Germinal center (tissue), 1 donor: ENCODE measurements around the gene RAPH1.

Experiments used
- DNase-seq: peaks from one replicate; pipeline ENCODE4 v3.0.0; 2012; ENCODE audit warnings: mixed read lengths, low spot score

Gene RAPH1

DNA sequence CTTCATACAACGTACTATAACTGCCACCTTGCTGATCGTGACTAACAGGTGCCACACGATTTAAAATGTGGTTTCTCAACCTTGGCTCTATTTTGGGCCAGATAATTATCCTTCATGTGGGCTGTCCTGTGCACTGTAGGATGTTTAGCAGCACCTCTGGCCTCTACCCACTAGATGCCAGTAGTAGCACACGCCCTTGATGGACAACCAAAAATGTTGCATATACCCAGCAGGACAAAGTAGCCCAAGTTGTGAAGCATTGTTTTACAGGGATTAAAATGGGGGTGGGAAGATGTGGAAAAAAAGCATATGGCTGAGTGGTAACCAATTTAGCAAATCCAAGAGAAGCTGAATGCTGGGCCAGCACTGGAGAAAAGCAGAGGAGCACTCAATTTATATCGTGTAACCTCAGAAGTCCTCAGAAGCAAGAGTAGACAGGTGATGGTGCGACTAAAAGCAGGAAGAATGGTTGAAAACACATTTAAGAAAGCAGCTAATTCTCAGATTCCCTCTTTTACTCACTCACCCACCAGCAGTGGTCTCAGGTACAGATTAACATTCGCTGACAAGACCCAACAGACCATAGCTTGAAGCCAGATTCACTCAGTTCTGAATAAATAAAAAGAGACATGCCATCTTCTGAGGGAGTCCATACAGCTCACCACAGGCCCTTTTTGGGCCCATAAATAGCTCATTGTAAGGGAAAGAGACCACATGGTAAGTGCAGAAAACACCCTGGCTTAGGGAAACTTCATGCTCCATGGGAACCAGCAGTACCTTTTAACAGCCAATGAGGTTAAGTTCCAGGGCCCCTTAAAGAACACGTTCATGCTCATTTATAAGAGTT, 50.6 kb downstream of the RAPH1 start:
- peak; percentile 19 for DNase-seq

DNA sequence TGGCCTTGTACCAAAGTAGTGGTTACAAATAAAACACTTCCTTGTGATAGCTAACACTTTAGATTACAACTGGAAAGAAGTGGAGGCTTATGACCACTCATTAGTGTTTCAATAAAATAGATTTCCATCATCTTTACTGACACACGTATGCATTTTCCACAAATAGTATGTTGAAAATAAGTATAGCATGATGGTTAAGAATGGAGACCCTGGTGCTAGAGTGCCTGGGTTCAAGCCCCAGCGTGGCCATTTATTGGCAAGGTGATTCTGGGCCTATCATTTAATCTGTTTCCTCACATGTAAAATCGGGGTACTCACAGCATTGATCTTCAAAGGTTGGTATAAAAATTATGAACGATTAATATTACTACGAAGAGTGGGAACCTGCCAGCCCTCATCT, 54.5 kb downstream of the RAPH1 start:
- no peak for DNase-seq

DNA sequence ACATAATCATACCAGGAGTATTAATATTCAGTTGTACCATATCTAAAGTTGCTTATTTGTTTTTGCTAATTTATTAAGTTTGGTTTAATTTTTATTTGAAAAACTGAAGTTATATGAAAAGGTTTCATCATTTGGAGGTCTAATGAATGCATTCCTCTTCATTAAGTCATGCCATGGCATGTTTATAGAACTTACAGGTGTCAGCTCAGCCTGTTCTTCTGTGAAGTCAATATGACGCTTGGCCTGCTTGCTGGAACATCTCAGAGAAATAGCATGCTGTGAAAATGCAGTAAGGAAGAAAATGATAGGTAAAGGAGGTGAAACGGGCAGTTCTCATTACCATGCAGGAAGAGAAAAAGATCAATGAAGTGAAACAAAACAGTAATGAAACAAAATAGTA, 58.2 kb downstream of the RAPH1 start:
- no peak for DNase-seq

DNA sequence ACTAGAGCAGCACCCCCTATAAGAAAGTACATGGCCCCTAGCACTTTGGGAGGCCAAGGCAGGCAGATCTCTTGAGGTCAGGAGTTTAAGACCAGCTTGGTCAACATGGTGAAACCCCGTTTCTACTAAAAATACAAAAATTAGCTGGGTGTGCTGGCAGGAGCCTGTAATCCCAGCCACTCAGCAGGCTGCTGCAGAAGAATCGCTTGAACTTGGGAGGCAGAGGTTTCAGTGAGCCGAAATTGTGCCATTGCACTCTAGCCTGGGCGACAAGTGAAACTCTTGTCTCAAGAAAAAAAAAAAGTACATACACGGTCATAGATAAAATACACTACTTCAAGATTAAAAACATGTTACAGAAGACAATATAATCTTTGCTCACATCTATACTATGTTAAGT, 63.8 kb downstream of the RAPH1 start:
- DNase-seq, result no peak

DNA sequence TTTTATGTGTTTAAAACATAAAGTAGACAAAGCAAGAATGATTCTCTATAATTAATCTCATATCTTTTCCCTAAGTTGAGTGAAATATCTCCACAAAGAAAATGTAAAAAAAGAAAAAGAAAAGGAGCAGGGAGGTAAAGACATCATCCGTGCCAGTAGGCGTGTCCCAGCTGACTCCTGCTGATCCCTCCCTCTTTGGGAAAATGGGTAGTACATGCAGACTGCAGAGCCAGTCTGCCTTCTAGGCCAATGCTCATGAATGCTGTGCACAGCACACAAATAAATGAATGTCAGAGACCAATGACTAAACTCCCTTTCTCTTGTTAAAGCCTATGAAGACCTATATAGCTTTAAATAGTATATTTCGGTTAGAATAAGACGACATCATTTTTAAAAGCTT, 64.7 kb downstream of the RAPH1 start:
- DNase-seq, result no peak

DNA sequence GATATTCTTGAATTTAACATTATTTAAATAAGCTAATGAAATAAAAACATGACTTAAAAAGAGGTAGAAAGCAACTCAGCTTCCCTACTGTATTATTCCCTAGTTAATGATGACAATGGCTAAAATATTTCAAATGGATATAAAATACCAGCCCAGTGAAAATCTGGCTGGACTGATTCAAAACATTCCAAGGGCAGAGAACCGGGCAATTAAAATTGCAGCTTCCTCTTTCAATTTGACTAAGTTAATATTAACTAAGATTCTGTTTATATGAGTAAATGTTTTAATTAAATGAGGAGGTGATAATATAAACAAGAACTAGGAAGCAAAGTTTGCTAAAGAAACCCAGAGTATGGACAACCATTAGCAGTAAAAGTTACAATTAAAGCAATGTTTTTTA, 65.6 kb downstream of the RAPH1 start:
- no peak for DNase-seq

DNA sequence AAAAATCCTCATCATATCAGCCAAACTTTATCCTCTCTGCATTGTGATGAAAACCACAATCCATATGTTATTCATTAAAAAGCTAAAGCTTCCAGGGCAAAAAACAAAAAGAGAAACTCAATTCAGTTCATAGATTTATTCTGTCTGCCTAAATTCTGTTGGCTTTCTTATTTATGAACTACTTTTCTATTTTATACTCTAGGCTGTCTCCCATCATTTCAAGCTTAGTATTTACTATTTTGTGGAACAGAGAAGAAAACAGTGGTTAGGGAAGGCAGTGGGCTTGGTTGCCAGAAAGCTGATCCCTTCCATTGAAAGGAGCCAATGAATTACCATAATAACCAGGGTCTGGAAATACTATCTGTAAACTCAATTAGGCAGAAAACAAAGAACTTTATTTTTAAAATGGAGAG, 71.8 kb downstream of the RAPH1 start:
- DNase-seq, result no peak

DNA sequence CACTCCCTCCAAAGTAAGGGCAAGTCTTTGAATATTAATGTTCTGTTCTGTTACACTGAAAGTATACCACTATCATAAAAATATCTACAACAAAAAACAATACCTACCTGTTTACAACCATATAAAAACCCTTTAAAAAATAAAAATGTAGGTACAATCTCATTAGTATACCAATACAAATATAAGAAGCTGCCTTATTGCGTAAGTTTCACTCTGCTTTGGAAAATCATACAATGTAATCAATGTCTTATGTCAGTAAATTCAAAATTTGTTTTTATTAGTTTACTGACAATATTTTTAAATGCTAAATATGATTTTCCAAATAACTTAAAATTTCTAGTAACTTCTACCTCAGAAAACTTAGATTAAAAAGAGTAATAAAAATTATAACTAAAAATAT, 72.8 kb downstream of the RAPH1 start:
- no peak for DNase-seq

DNA sequence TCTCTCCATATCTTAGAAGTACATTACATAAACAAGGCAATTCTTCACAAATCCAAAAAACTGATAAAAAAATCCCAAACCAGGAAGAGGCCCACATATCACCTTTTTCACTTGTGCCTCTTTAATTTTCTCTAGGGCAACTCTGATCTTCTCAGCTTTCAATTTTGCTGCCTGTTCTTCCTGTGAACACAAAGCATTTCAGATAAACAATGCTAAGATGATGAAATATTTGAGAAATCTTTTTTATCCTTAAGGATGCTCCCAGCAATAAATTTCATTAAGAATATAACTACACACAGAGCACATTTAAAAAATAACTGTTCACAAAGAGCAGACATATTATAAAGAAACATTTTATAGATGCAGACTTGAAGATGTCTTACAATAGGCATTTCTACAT, 73.4 kb downstream of the RAPH1 start:
- DNase-seq, result no peak

DNA sequence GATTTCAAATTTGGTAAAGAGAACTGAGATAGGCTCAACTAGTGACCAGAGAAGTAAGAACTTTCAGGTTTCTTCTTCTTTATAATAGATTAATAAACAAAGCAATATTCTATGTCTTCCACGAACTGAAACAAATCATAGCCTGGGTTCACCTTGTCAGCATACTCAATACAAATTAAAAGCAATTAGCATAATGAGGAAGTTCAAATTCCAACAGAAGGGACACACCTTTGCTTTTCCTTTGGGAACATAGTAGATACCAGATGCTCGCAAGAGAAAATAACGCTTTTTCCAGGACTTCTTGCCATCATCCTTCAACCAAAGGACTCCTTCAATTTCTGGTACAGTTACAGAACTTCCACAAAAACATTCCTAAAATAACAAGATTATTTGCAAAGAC, 79.9 kb downstream of the RAPH1 start:
- DNase-seq, result no peak

DNA sequence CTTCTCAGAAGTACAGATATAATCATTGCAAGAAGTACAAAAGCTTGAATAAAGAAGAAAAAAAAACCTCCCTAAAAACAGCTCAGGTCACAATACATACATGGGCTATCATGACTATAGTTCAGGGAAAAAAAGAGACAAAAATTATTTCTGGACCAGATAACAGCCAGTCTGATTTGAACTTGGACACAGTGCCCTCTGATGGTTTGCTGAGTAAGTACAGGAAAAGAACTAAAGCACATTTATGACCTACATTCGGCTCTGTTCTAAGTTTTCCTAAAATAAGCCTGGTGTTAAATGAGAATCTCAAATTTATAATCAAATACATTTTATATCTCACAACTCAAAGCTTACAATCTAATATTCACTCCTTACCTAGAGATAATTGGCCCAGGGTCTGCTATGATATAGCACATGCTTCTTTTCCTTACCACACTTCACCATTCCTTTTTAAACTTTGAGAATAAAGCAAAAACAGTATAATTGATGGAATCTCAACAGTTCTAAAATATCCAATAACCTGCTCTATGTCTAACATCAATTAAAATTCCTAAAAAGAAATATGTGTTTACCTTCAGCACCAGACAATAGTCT, 81.1 kb downstream of the RAPH1 start:
- DNase-seq, result peak; percentile 55

DNA sequence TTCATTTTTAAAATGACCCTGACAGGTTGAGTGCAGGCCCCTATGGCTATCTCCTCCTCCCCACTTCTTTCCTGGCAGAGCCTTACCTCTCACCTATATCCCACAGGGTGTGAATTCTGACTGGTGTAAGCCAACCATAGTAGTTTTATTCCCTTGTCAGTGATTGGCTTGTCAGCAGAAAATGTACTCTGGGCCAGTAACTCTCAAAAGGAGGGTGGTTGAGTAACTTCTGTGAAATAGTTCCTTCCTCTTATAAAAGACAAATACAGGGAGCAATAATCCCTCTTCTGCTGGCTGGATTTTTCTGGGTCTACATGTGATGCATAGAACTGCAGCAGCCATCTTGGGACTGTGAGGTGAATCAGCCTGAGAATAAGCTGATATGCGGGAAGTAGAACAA, 83.4 kb downstream of the RAPH1 start:
- DNase-seq, result no peak

DNA sequence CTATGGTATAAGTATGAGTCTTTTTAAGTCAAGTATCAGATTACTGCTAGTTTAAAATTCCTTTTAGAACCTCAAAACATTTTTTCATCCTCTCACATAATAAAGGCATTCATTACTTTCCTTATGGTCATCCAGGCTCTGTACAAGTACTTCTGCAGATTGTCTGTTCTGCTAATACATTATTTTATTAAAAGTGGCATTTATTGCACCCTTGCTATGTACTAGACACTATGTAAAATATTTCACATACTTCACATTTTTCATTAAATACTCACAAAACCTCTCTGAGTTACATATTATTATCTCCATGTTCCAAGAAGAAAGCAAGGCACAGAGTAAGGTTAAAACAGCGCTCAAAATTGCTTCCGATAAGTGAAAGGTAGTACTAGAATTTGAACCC, 84.1 kb downstream of the RAPH1 start:
- no peak for DNase-seq

DNA sequence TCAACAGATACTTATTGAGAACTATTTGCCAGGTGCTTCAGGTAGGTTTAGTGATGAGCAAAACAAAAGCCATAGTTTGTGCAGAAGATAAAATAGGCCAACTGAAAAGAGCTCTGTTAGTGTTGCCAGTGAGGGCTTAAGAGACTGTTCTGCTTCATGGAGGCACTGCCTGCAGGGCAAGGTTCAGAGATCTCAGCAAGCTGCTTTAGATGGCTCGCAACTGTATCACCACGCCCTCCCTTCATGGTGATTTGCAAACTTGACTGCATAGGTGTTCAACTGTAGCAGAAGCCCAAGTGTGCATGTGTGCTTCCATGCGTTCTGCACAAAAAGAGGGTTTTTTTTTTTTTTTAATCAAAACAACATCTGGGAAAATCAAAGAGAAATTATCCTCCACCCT, 84.5 kb downstream of the RAPH1 start:
- DNase-seq, result no peak

DNA sequence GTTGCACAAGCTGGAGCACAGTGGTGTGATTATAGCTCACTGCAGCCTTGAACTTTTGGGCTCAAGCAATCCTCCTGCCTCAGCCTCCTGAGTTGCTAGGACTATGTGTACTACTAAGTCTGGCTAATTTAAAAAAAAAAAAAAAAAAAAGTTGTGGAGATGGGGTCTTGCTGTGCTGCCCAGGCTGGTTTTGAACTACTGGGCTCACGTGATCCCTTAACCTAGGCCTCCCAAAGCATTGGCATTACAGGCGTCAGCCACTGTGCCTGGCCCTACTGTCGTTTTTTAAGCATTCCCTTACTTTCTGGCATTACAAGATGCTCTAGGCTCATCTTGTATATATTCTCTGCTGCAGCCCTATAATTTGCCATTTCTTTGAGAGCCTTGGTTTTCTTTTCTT, 88.3 kb downstream of the RAPH1 start:
- no peak for DNase-seq

DNA sequence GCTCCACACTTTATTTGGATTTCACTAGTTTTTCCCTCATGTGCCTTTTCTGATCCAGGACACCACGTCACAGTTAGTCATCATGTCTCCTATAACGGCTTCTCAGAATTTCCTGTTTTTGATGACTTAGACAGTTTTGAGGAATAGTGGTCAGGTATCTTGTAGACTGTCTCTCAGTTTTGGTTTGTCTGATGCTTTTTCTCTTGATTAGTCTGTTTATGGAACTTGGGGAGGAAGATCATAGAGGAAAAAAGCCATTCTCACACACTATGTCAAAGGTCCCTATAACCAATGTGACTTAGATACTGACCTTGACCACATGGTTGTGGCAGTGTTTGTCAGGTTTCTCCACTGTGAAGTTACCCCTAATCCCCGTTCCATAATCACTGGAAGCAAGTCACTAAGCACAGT, 89.0 kb downstream of the RAPH1 start:
- DNase-seq, result no peak

DNA sequence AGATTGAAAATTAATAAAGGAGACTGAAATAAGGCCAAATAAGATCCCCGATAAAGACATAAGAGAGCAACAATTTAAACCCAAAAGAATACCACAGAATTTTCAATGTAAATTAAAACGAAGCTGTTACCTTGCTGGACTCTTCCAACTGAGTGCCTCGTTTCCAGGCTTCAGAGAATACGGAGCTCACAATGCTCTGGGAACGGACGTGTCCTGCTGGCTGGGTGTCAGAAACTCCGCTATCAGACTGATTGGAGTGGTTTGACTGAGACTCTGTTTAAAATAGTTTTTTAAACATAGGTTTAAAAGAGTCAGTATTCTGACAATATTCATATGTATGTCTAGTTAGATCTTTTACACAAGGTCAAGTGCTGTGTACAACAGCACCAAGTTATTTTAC, 90.4 kb downstream of the RAPH1 start:
- DNase-seq, result no peak

DNA sequence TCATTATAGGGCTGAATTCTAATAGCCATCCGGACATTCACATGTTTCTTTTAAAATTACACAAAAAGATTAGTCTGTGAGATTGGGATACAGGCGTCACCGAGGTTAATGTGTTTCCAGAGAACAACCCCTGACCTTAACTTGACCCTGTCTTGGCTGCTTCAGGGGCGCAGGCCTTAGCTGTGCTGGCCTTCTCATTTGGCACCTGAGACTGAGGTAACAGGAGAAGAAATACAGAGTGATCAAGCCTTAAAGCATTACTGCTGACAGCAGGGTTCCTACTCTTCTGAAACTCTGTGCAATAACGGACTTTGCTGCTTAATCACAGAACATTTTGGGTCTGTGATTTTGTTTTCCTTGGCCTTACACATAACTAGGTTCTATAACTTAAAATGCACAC, 92.6 kb downstream of the RAPH1 start:
- no peak for DNase-seq

DNA sequence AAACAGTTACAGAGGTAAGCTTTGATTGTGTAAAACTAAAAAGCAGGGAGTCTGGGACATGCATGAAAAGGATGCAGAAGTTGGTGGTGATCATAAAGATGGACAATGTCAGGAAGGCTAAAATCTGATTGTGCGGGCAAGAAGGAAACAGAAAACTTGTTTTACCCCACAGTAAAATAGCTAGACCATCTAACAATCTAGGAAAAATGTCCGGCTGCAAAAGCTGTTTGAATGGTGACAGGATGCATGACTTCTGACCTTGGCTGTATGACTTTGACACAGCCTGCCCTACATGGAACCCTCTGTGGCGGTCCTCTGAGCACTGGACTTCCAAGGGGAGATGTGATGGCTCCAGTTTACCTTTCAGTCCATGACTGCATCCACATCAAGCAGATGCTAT, 93.6 kb downstream of the RAPH1 start:
- DNase-seq, result no peak

DNA sequence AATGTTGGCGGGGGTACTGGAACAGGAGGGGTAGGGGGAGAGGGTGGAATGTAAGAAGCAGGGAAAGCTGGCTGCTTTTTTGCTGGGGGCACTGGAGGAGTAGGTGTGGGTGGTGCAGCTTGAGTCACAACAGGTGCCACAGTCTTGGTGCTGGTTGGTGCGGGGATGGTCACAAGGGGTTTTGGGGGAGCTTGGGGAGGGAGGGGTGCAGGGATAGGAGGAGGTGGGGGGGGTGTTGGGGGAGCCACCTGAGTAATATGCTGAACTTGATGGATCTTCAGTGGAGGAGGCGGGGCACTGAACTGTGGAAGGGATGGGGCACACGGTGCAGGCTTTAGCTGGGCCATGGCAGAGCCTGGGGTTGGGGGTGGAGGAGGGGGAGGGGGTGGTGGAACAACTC, 94.4 kb downstream of the RAPH1 start:
- DNase-seq, result no peak

DNA sequence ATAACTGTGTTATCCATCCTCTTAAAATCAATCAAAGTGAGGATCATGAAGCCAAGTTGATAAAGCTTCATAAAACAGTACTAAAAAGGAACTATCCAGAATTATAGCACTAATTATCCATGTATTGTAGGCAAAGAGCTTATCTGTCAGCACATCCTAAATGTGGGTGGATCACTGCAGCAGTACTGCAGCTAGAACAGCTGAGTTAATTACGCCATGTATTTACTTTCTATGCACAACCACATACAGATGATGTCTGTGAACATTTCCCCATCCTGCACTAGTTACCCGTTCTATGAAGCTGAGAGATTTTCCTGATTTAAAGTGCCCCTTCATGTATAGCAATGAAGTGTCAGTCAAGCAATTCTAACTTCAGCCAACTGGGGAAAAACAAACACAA, 96.6 kb downstream of the RAPH1 start:
- DNase-seq, result no peak

DNA sequence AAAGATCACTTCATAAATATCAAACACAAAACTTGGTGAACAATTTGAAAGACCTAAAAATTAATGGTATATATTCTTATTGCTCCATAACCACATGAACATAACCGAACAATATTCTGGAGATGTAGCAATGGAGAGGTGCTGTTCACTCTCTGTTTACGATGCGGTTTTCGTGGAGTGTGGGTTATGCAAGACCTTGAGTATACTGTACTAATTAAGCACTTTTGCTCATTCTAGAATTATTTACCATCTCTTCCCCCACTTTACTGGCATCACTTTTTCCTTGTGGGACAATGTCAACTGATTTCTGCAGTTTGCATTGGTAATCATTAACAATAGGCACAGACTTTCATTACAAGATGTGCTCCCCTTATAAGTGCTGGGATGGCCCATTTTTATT, 97.6 kb downstream of the RAPH1 start:
- no peak for DNase-seq

DNA sequence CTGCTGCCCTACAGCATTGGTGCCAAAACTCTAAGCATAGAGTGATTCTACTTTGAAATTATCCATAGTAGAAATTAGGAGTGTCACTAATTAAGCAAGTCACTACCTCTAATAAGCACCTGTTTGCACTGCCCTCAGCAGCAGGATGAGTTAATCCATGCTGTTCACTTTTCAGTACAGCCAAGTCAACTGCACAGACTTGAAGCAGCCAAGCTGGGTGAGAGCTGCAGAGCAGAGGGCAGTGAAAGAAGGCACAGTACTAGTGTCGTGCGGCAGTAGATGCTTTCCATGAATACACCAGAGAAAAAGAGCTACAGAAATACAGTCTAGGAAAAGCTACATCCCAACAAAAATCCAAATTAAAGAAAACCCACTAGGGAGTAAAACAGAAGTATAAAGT, 98.6 kb downstream of the RAPH1 start:
- DNase-seq, result no peak

DNA sequence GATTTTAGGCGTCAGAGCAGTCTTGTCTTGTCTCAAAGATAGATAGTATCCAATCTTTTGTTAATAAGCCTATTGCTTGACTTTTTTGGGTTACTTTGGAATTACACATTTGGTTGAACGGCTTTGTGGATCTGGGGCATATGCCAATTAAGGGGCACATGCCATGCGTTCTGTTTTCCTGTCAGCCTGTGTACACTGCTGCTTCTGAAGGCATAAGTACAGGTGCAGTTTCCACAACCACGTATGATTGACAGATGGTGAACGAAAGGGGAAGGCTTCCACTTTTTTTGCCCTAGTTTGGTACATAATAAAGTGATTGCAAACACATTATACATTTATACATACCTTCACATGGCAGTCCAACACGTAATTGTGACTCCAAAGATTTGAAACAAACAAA, 102.3 kb downstream of the RAPH1 start:
- DNase-seq, result no peak
